Suppressor macrophage (primary cell): ENCODE data around the gene CDK5RAP2.

Experiments used
- DNase-seq, 4 experiments: peaks; one replicate each; pipeline ENCODE4 v3.0.0-alpha.2; 2020 to 2022

The CDK5RAP2 gene

GRCh38 chr9:120396418-120396817 lies 183.5 kb downstream of the CDK5RAP2 start:
- no peak for DNase-seq

- DNase-seq, result peak in 1 of 4 experiments; percentile 32
Measured at GRCh38 chr9:120395376-120395775, 184.6 kb downstream of the CDK5RAP2 start.

- DNase-seq, result peak; percentile 66 to 80 (median 74)
Measured at GRCh38 chr9:120394058-120394669, 185.8 kb downstream of the CDK5RAP2 start.

GRCh38 chr9:120393386-120394057 lies 186.4 kb downstream of the CDK5RAP2 start:
- peak; percentile 37 to 83 (median 70) for DNase-seq

- DNase-seq, result no peak
Measured at GRCh38 chr9:120392711-120393110, 187.3 kb downstream of the CDK5RAP2 start.

- no peak for DNase-seq
Measured at GRCh38 chr9:120392245-120392644, 187.7 kb downstream of the CDK5RAP2 start.

- DNase-seq, result no peak
Measured at GRCh38 chr9:120391691-120392090, 188.3 kb downstream of the CDK5RAP2 start.

- DNase-seq, result no peak
Measured at GRCh38 chr9:120390637-120391190, 189.3 kb downstream of the CDK5RAP2 start.

GRCh38 chr9:120389867-120390266 lies 190.1 kb downstream of the CDK5RAP2 start:
- DNase-seq, result no peak

- DNase-seq, result no peak
Measured at GRCh38 chr9:120389300-120389699, 190.7 kb downstream of the CDK5RAP2 start.

GRCh38 chr9:120388003-120388855 lies 191.7 kb downstream of the CDK5RAP2 start:
- DNase-seq, result no peak

- DNase-seq, result peak; percentile 9 to 58 (median 26)
Measured at GRCh38 chr9:120387257-120388002, 192.5 kb downstream of the CDK5RAP2 start.

- DNase-seq, result no peak
Measured at GRCh38 chr9:120386390-120387131, 193.4 kb downstream of the CDK5RAP2 start.

- DNase-seq, result no peak
Measured at GRCh38 chr9:120385606-120386389, 194.2 kb downstream of the CDK5RAP2 start.

- no peak for DNase-seq
Measured at GRCh38 chr9:120384925-120385272, 195.1 kb downstream of the CDK5RAP2 start.

GRCh38 chr9:120383999-120384924 lies 195.7 kb downstream of the CDK5RAP2 start:
- no peak for DNase-seq

- no peak for DNase-seq
Measured at GRCh38 chr9:120383611-120383998, 196.4 kb downstream of the CDK5RAP2 start.

- no peak for DNase-seq
Measured at GRCh38 chr9:120382453-120382852, 197.5 kb downstream of the CDK5RAP2 start.

- DNase-seq, result no peak
Measured at GRCh38 chr9:120381839-120382238, 198.1 kb downstream of the CDK5RAP2 start.

- no peak for DNase-seq
Measured at GRCh38 chr9:120379611-120380010, 200.4 kb downstream of the CDK5RAP2 start.
